Esophagus muscularis mucosa (tissue), 4 donors: Measurements from ENCODE around the gene CCNG2. TPM values are rescaled to one million over a fixed set of nuclear protein-coding genes. Genes with fewer than 3 reads are reported as not detected.
A peak's percentile ranks its signal among the peaks of the same experiment; 100 is the strongest.

Experiments used
- DNase-seq: peaks from one replicate; pipeline ENCODE4 v3.0.0-alpha.2; 2017; ENCODE audit errors: extremely low spot score
- H3K27ac ChIP-seq, 4 donors: fragments of 200-600 bp; sonication (generic); replicated peaks in 1 of 4; 1 replicate in 3 of 4; 2 replicates in 1 of 4; pipeline ENCODE4 v1.5.1; 2016 to 2019; ENCODE audit warnings: mild to moderate bottlenecking in 1 of 4
- H3K27me3 ChIP-seq, 4 donors: fragments of 200-600 bp; sonication (generic); one replicate each; pipeline versions ENCODE4 v1.5.1 to v1.6.0; 2016 to 2019
- H3K36me3 ChIP-seq, 4 donors: fragments of 200-600 bp; sonication (generic); one replicate each; pipeline ENCODE4 v1.5.1; 2016 to 2019
- H3K4me1 ChIP-seq, 4 donors: fragments of 200-600 bp; sonication (generic); one replicate each; pipeline ENCODE4 v1.5.1; 2016 to 2019
- H3K4me3 ChIP-seq, 4 donors: fragments of 200-600 bp; sonication (generic); 1 replicate in 2 of 4; 2 replicates in 2 of 4; pipeline ENCODE4 v1.5.1; 2016 to 2019; ENCODE audit warnings: mild to moderate bottlenecking in 4 of 4, moderate library complexity in 1 of 4
- H3K9me3 ChIP-seq, 4 donors: fragments of 200-600 bp; sonication (generic); 1 replicate in 3 of 4; 2 replicates in 1 of 4; pipeline ENCODE4 v1.5.1; 2016 to 2019
- CTCF ChIP-seq, 3 experiments: fragments of 200-600 bp in 2 of 3; fragments of 450-650 bp in 1 of 3; sonication (generic) in 2 of 3; IDR thresholded peaks; one replicate each; pipeline ENCODE4 v1.5.1; 2017 to 2019; ENCODE audit warnings: antibody characterized with exemption in 3 of 3, mild to moderate bottlenecking in 2 of 3, moderate library complexity in 1 of 3
- EP300 ChIP-seq: sonication (generic); formaldehyde crosslinking; IDR thresholded peaks from one replicate; pipeline ENCODE4 v1.6.1; 2017; ENCODE audit warnings: antibody characterized with exemption
- POLR2A ChIP-seq: fragments of 450-650 bp; IDR thresholded peaks from one replicate; pipeline ENCODE4 v1.6.1; 2017; ENCODE audit warnings: antibody characterized with exemption, moderate library complexity, mild to moderate bottlenecking, low read depth
- POLR2AphosphoS5 ChIP-seq, 2 donors: sonication (generic); formaldehyde crosslinking; IDR thresholded peaks; one replicate each; pipeline ENCODE4 v1.6.1; 2017; ENCODE audit warnings: antibody characterized with exemption in 2 of 2
- WGBS: methylation state at CpG from one replicate; pipeline ENCODE4 v1.1.5; 2018; 5-methylcytosine and 5-hydroxymethylcytosine counted together
- intact Hi-C: fragments of 100-400 bp; cut with DNase I; formaldehyde crosslinking; loops from one replicate; pipeline ENCODE4 v1.15.1; 2023
- total RNA-seq, 4 donors: library from RNA; depleted of rRNA; stranded (reverse); fragments of >200 nt; gene quantifications; one replicate each; pipeline versions ENCODE4 v1.1.0 to v1.2.1, GENCODE V29; 2016

The CCNG2 gene
- 10 to 100 TPM; 25.7 to 33.3 (median 26.2) TPM for total RNA-seq

- H3K27me3 ChIP-seq = no peaks in the 10 kb centered on the region
- peak within 1 kb of the TSS; percentile 83 to 97 (median 95) for H3K27ac ChIP-seq
- peak; percentile 98 for DNase-seq
- H3K36me3 ChIP-seq = peaks cover 7 to 28% (median 15%) of the 10 kb centered on the region in 4 donors
- peaks cover 5 to 38% (median 29%) of the 10 kb centered on the region in 4 donors for H3K4me1 ChIP-seq
- H3K4me3 ChIP-seq = peak within 1 kb of the TSS; percentile 74 to 98 (median 96)
- no peak for TF ChIP-seq EP300
- peak; percentile 65 to 79 for TF ChIP-seq POLR2AphosphoS5 (IDR thresholded peaks at IDR 0.05)
- TF ChIP-seq POLR2A = peak; percentile 58
- peak in 1 of 3 experiments; percentile 8 for TF ChIP-seq CTCF (IDR thresholded peaks at IDR 0.05)
- H3K9me3 ChIP-seq = no peaks in the 10 kb centered on the region
- intact Hi-C loops = loop anchor here (5.0 kb wide), 2 partner anchors 65 to 80 kb away; partner anchors contain the start of gene CCNI
- under 1% methylated on average over 54 of the region's 94 CpGs for WGBS
Measured at GRCh38 chr4:77156912-77157858, at the start of gene CCNG2. Gene CCNG2 (plus strand): TSS chr4:77157207. CDS start chr4:77158533, 1,326 bp downstream.

- H3K9me3 ChIP-seq = no peaks in the 10 kb centered on the region
- WGBS = 100% methylated on average over 1 of the region's 1 CpG
- peaks cover 0 to 2% (median 2%) of the 10 kb centered on the region in 4 donors for H3K4me1 ChIP-seq
- no peak for DNase-seq
- H3K27me3 ChIP-seq = no peaks in the 10 kb centered on the region
- no peaks in the 10 kb centered on the region for H3K36me3 ChIP-seq
- intact Hi-C loops = no loop called here
- H3K4me3 ChIP-seq = no peak overlapping the region
- no peak overlapping the region for H3K27ac ChIP-seq
- TF ChIP-seq EP300 = no peak
- no peak for TF ChIP-seq POLR2AphosphoS5 (IDR thresholded peaks at IDR 0.05)
- TF ChIP-seq CTCF (IDR thresholded peaks at IDR 0.05) = no peak
- TF ChIP-seq POLR2A = no peak
Measured at GRCh38 chr4:77110730-77111129, 46.3 kb upstream of the CCNG2 start.

GRCh38 chr4:77113069-77113468 lies 43.9 kb upstream of the CCNG2 start:
- H3K4me1 ChIP-seq = no peaks in the 10 kb centered on the region
- no peaks in the 10 kb centered on the region for H3K9me3 ChIP-seq
- H3K27me3 ChIP-seq = no peaks in the 10 kb centered on the region
- no peak overlapping the region for H3K4me3 ChIP-seq
- 95% methylated on average over 25 of the region's 29 CpGs for WGBS
- intact Hi-C loops = no loop called here
- TF ChIP-seq POLR2AphosphoS5 (IDR thresholded peaks at IDR 0.05) (no peak), CTCF (IDR thresholded peaks at IDR 0.05) (no peak), POLR2A (no peak), EP300 (no peak)
- H3K36me3 ChIP-seq = no peaks in the 10 kb centered on the region
- no peak for DNase-seq
- no peak overlapping the region for H3K27ac ChIP-seq

DNA sequence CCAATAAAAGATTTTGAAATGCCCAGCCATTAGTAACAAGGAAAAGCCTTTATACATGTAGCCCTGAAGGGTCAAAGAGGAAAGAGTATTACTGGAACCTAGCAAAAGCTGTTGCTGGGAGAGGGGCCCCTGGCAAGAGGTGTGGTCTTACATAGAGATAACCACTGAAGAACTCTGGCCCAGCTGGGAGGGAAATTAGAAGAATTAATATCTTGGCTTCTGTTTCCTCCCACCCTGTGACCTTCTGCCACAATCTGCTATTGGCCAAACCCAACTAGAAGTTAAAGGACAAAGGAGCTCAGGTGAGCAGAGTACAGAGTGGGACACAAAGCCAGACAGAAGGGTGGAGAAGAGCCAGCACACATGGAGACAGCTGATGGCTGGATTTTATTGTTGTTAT lies 39.3 kb upstream of the CCNG2 start:
- Histone ChIP-seq H3K9me3 (no peaks in the 10 kb centered on the region), H3K36me3 (no peaks in the 10 kb centered on the region), H3K4me1 (no peaks in the 10 kb centered on the region), H3K27me3 (peaks cover 0 to 7% (median 0%) of the 10 kb centered on the region in 4 donors), H3K4me3 (no peak overlapping the region), H3K27ac (no peak overlapping the region)
- intact Hi-C loops = no loop called here
- TF ChIP-seq EP300 (no peak), POLR2A (no peak)
- DNase-seq = no peak

- Histone ChIP-seq H3K27me3 (peaks cover 0 to 7% (median 0%) of the 10 kb centered on the region in 4 donors), H3K9me3 (no peaks in the 10 kb centered on the region), H3K36me3 (no peaks in the 10 kb centered on the region), H3K4me1 (peaks cover 0 to under 1% (median 0%) of the 10 kb centered on the region in 4 donors), H3K27ac (no peak overlapping the region), H3K4me3 (no peak overlapping the region)
- no peak for TF ChIP-seq POLR2A
- no peak for TF ChIP-seq EP300
- TF ChIP-seq CTCF (IDR thresholded peaks at IDR 0.05) = no peak
- no peak for TF ChIP-seq POLR2AphosphoS5 (IDR thresholded peaks at IDR 0.05)
- intact Hi-C loops = no loop called here
- no peak for DNase-seq
- WGBS = 93% methylated on average over 8 of the region's 8 CpGs
Measured at GRCh38 chr4:77120886-77121508, 36.0 kb upstream of the CCNG2 start.
